ENCODE results near the gene PITPNC1.

GRCh38 chr17:67682196-67682595 is 305.1 kb downstream of the PITPNC1 start:
- no peak for TF ChIP-seq POLR2A (IDR thresholded peaks at IDR 0.05)
- TF ChIP-seq CTCF (IDR thresholded peaks at IDR 0.05) = no peak
